GM13977 (cell line): ENCODE results near the gene MAGI2.

Experiments used
- DNase-seq: peaks from one replicate; pipeline ENCODE4 v3.0.0; 2012; ENCODE audit warnings: low spot score
- CTCF ChIP-seq: IDR thresholded peaks from 2 replicates; pipeline ENCODE4 v1.5.1; 2012; ENCODE audit warnings: mild to moderate bottlenecking, control low read depth; ENCODE audit not compliant: insufficient read depth; ENCODE audit errors: extremely low read depth, missing control alignments
- in situ Hi-C: fragments of 300-500 bp; cut with MboI; formaldehyde crosslinking; loops from one replicate; pipeline ENCODE4 v1.12.0; 2022; ENCODE audit warnings: low sequenced_read_pairs, low pct_unique_long_range_greater_than_20kb, mixed read lengths, inconsistent platforms; ENCODE audit not compliant: unreplicated experiment

MAGI2 gene

GRCh38 chr7:79403451-79403850 is 50.0 kb downstream of the MAGI2 start:
- DNase-seq = no peak
- in situ Hi-C loops = no loop called here
- TF ChIP-seq CTCF = no peak

GRCh38 chr7:79401254-79401653 is 52.2 kb downstream of the MAGI2 start:
- no peak for DNase-seq
- TF ChIP-seq CTCF = no peak
- in situ Hi-C loops = no loop called here

- TF ChIP-seq CTCF = no peak
- no peak for DNase-seq
- in situ Hi-C loops = no loop called here
These were observed 53.2 kb downstream of the MAGI2 start for GRCh38 chr7:79400222-79400621.

- in situ Hi-C loops = no loop called here
- TF ChIP-seq CTCF = no peak
- DNase-seq = no peak
These were observed 55.2 kb downstream of the MAGI2 start for GRCh38 chr7:79398138-79398749.

GRCh38 chr7:79386688-79387422 is 66.6 kb downstream of the MAGI2 start:
- in situ Hi-C loops = no loop called here
- DNase-seq = no peak
- TF ChIP-seq CTCF = no peak

GRCh38 chr7:79381921-79382320 is 71.5 kb downstream of the MAGI2 start:
- TF ChIP-seq CTCF = no peak
- in situ Hi-C loops = no loop called here
- DNase-seq = no peak
